Gastrocnemius medialis (tissue), 4 donors: Measurements from ENCODE around the gene KMT5B. TPM values are rescaled to one million over a fixed set of nuclear protein-coding genes. Genes with fewer than 3 reads are reported as not detected.
A peak's percentile ranks its signal among the peaks of the same experiment; 100 is the strongest.

Experiments
- ATAC-seq, 2 donors: fragments of 150-250 bp; one replicate each; pipeline ENCODE4 v1.9.1; 2016
- DNase-seq, 2 donors: peaks; one replicate each; pipeline ENCODE4 v3.0.0-alpha.2; 2019
- H3K27ac ChIP-seq, 4 donors: fragments of 200-600 bp; sonication (generic); 1 replicate in 1 of 4; 2 replicates in 3 of 4; pipeline ENCODE4 v1.5.1; 2016 to 2018; ENCODE audit warnings: mild to moderate bottlenecking in 2 of 4, moderate library complexity in 1 of 4
- H3K27me3 ChIP-seq, 3 donors: fragments of 200-600 bp; sonication (generic) in 2 of 3; 1 replicate in 1 of 3; 2 replicates in 2 of 3; pipeline versions ENCODE4 v1.5.1 to v1.6.0; 2016 to 2019; ENCODE audit warnings: mild to moderate bottlenecking in 1 of 3, moderate library complexity in 1 of 3
- H3K36me3 ChIP-seq, 2 donors: fragments of 200-600 bp; sonication (generic) in 1 of 2; one replicate each; pipeline ENCODE4 v1.5.1; 2017 to 2018
- H3K4me1 ChIP-seq, 2 donors: fragments of 200-600 bp; sonication (generic) in 1 of 2; one replicate each; pipeline ENCODE4 v1.5.1; 2016 to 2017; ENCODE audit warnings: mild to moderate bottlenecking in 2 of 2
- H3K4me3 ChIP-seq, 4 donors: fragments of 200-600 bp; sonication (generic) in 3 of 4; 1 replicate in 1 of 4; 2 replicates in 3 of 4; pipeline ENCODE4 v1.5.1; 2016 to 2019; ENCODE audit warnings: mild to moderate bottlenecking in 2 of 4
- H3K9me3 ChIP-seq, 3 donors: fragments of 200-600 bp; sonication (generic) in 2 of 3; 1 replicate in 1 of 3; 2 replicates in 2 of 3; pipeline ENCODE4 v1.5.1; 2016 to 2019
- CTCF ChIP-seq, 5 experiments: fragments of 450-650 bp in 3 of 5; fragments of 200-600 bp in 2 of 5; sonication (generic) in 2 of 5; IDR thresholded peaks in 4 of 5; conservative IDR thresholded peaks in 1 of 5; 1 replicate in 4 of 5; 2 replicates in 1 of 5; pipeline ENCODE4 v1.5.1; 2016 to 2019; ENCODE audit warnings: antibody characterized with exemption in 5 of 5, mild to moderate bottlenecking in 3 of 5, moderate library complexity in 3 of 5
- POLR2A ChIP-seq, 2 donors: fragments of 450-650 bp; IDR thresholded peaks; one replicate each; pipeline ENCODE4 v1.6.1; 2017; ENCODE audit warnings: antibody characterized with exemption in 2 of 2, mild to moderate bottlenecking in 2 of 2, moderate library complexity in 2 of 2
- in situ Hi-C, 4 donors: fragments of 200-750 bp; cut with MboI; loops; one replicate each; pipeline versions ENCODE4 v1.15.0 to v1.8.0; 2017; ENCODE audit warnings: low sequenced_read_pairs in 4 of 4
- intact Hi-C: fragments of 100-400 bp; cut with DNase I; formaldehyde crosslinking; loops from one replicate; pipeline ENCODE4 v1.15.1; 2023; ENCODE audit warnings: low total_unique reads
- total RNA-seq, 4 donors: library from RNA; depleted of rRNA; stranded (reverse); fragments of >200 nt; gene quantifications; one replicate each; pipeline versions ENCODE4 v1.1.0 to v1.2.3, GENCODE V29; 2016

KMT5B gene
- total RNA-seq, 4 donors from 2014 or later, result 17.3 to 21.0 (median 19.2) TPM

DNA sequence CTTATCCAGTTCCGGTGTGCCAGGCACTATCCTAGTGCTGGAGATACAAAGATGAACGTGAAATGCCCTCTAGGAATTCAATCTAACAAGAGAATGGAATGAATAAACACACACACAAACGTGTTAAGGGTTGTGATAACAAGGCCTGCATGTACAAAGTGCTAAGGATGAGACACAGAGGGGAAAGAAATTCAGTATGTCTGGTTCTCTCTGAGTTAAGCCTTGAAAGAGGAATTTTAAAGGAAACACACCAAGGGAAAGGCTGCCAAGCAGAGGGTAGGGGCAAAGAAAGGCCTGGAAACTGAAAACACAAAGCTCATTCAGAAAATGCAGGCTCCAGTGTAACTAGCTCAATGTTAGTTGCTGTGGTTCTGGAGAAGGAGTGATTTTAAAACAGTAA lies 96.1 kb downstream of the KMT5B start:
- DNase-seq, result no peak
- Histone ChIP-seq H3K27me3 (no peaks in the 10 kb centered on the region), H3K4me1 (peaks cover 3 to 19% of the 10 kb centered on the region in 2 donors), H3K4me3 (no peak overlapping the region), H3K27ac (no peak overlapping the region), H3K36me3 (no peaks in the 10 kb centered on the region), H3K9me3 (no peaks in the 10 kb centered on the region)
- no peak for TF ChIP-seq CTCF (IDR thresholded peaks at IDR 0.05 in 4 of 5, conservative IDR thresholded peaks at IDR 0.05 in 1 of 5)
- no peak for TF ChIP-seq POLR2A (IDR thresholded peaks at IDR 0.05)
- ATAC-seq, result no peak
- in situ Hi-C loops, result no loop called here
- intact Hi-C loops, result no loop called here

DNA sequence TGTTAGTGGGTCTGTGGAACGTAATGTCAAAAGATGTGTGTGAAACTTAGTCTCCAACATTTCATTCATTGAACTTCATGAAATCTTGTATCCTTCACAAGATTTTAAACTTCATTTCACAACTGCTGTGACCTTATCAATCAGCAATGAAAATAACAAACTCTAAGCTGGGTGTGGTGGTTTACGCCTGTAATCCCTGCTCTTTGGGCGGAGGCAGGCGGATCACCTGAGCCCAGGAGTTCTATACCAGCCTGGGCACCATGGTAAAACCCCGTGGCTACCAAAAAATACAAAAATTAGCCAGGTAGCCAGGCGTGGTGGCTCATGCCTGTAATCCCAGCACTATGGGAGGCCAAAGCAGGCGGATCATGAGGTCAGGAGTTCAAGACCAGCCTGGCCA lies 97.0 kb downstream of the KMT5B start:
- Histone ChIP-seq H3K4me1 (peaks cover 0 to 18% of the 10 kb centered on the region in 2 donors), H3K4me3 (no peak overlapping the region), H3K27ac (no peak overlapping the region)

GRCh38 chr11:68115285-68115684 lies 97.8 kb downstream of the KMT5B start:
- H3K4me1 ChIP-seq, result peaks cover 0 to 18% of the 10 kb centered on the region in 2 donors

More for the DNA sequence above, 97.0 kb downstream of the KMT5B start:
- Histone ChIP-seq H3K27me3 (no peaks in the 10 kb centered on the region), H3K36me3 (no peaks in the 10 kb centered on the region), H3K9me3 (no peaks in the 10 kb centered on the region)
- no peak for ATAC-seq
- in situ Hi-C loops (no loop called here), intact Hi-C loops (no loop called here)
- no peak for DNase-seq
- no peak for TF ChIP-seq CTCF (IDR thresholded peaks at IDR 0.05 in 4 of 5, conservative IDR thresholded peaks at IDR 0.05 in 1 of 5)
- TF ChIP-seq POLR2A (IDR thresholded peaks at IDR 0.05), result no peak

GRCh38 chr11:68113986-68114385 lies 99.1 kb downstream of the KMT5B start:
- DNase-seq (no peak), ATAC-seq (no peak)
- Histone ChIP-seq H3K4me3 (no peak overlapping the region), H3K36me3 (no peaks in the 10 kb centered on the region), H3K27me3 (no peaks in the 10 kb centered on the region), H3K4me1 (peaks cover 0 to 5% of the 10 kb centered on the region in 2 donors), H3K27ac (peak overlapping the region in 1 of 4 donors; percentile 6), H3K9me3 (no peaks in the 10 kb centered on the region)
- TF ChIP-seq POLR2A (IDR thresholded peaks at IDR 0.05) (no peak), CTCF (IDR thresholded peaks at IDR 0.05 in 4 of 5, conservative IDR thresholded peaks at IDR 0.05 in 1 of 5) (no peak)
- in situ Hi-C loops, result no loop called here
- intact Hi-C loops, result no loop called here

More at GRCh38 chr11:68115285-68115684, 97.8 kb downstream of the KMT5B start:
- Histone ChIP-seq H3K9me3 (no peaks in the 10 kb centered on the region), H3K36me3 (no peaks in the 10 kb centered on the region), H3K27ac (no peak overlapping the region), H3K27me3 (no peaks in the 10 kb centered on the region), H3K4me3 (no peak overlapping the region)
- intact Hi-C loops (no loop called here), in situ Hi-C loops (no loop called here)
- TF ChIP-seq POLR2A (IDR thresholded peaks at IDR 0.05), result no peak
- no peak for TF ChIP-seq CTCF (IDR thresholded peaks at IDR 0.05 in 4 of 5, conservative IDR thresholded peaks at IDR 0.05 in 1 of 5)
- no peak for DNase-seq
- ATAC-seq, result no peak

DNA sequence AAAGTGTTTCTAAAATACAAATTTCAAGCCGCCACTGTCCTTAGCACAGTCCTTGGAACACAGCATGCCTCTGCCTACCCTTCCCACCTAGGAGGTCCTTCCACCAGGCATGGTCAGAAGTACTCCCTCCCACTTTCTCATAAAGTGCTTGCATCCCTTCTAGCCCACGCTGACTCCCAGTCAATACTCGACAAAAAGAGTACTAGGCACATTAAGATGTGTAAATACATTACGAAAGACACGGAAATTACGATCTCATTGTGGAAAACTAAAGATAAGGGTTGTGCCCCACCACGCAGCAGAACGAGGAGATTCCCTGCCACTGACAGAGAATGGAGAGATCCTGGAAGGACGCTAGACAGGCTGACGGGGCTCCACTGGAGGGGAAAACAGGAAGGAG lies 105.4 kb downstream of the KMT5B start:
- DNase-seq, result no peak
- Histone ChIP-seq H3K27me3 (no peaks in the 10 kb centered on the region), H3K9me3 (no peaks in the 10 kb centered on the region), H3K27ac (no peak overlapping the region), H3K4me3 (no peak overlapping the region), H3K4me1 (peaks cover 0 to 3% of the 10 kb centered on the region in 2 donors), H3K36me3 (no peaks in the 10 kb centered on the region)
- in situ Hi-C loops, result no loop called here
- intact Hi-C loops, result no loop called here
- ATAC-seq, result no peak
- no peak for TF ChIP-seq POLR2A (IDR thresholded peaks at IDR 0.05)
- TF ChIP-seq CTCF (IDR thresholded peaks at IDR 0.05 in 4 of 5, conservative IDR thresholded peaks at IDR 0.05 in 1 of 5), result no peak
